Gastrocnemius medialis (tissue), 4 donors: ENCODE results near the gene WDR41.

Experiments used
- CTCF ChIP-seq, 5 experiments: fragments of 450-650 bp in 3 of 5; fragments of 200-600 bp in 2 of 5; sonication (generic) in 2 of 5; IDR thresholded peaks in 4 of 5; conservative IDR thresholded peaks in 1 of 5; 1 replicate in 4 of 5; 2 replicates in 1 of 5; pipeline ENCODE4 v1.5.1; 2016 to 2019; ENCODE audit warnings: antibody characterized with exemption in 5 of 5, mild to moderate bottlenecking in 3 of 5, moderate library complexity in 3 of 5
- POLR2A ChIP-seq, 2 donors: fragments of 450-650 bp; IDR thresholded peaks; one replicate each; pipeline ENCODE4 v1.6.1; 2017; ENCODE audit warnings: antibody characterized with exemption in 2 of 2, mild to moderate bottlenecking in 2 of 2, moderate library complexity in 2 of 2

GRCh38 chr5:77396017-77396416 lies 96.1 kb downstream of the WDR41 start:
- no peak for TF ChIP-seq CTCF (IDR thresholded peaks at IDR 0.05 in 4 of 5, conservative IDR thresholded peaks at IDR 0.05 in 1 of 5)
- TF ChIP-seq POLR2A (IDR thresholded peaks at IDR 0.05) = no peak
